ENCODE measurements around the gene BNC1.

DNA sequence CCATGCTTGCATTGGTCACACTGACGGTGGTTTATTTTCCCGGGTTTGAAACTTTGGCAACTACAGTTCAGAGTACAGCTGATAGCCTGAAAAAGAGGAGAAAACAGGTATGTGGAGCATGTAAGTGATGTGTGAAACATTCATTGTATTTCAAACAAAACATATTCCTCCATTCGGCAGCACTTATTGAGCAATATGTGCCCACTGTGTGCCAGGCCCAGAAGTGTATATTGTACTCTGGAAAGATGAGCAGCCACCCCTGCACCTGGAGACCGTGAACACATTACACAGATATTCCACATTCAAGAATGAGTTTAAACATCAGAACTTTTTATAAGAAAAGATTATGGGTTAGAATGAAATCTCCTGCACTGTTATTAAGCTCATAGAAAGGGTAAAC lies 16.3 kb downstream of the BNC1 start:
- no peak for TF ChIP-seq EZH2 (IDR thresholded peaks at IDR 0.05; ENCODE audit: borderline replicate concordance, insufficient read depth, low read depth, low read length, poor library complexity, severe bottlenecking)
- TF ChIP-seq, protein P1, sequence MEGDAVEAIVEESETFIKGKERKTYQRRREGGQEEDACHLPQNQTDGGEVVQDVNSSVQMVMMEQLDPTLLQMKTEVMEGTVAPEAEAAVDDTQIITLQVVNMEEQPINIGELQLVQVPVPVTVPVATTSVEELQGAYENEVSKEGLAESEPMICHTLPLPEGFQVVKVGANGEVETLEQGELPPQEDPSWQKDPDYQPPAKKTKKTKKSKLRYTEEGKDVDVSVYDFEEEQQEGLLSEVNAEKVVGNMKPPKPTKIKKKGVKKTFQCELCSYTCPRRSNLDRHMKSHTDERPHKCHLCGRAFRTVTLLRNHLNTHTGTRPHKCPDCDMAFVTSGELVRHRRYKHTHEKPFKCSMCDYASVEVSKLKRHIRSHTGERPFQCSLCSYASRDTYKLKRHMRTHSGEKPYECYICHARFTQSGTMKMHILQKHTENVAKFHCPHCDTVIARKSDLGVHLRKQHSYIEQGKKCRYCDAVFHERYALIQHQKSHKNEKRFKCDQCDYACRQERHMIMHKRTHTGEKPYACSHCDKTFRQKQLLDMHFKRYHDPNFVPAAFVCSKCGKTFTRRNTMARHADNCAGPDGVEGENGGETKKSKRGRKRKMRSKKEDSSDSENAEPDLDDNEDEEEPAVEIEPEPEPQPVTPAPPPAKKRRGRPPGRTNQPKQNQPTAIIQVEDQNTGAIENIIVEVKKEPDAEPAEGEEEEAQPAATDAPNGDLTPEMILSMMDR (IDR thresholded peaks at IDR 0.05) = no peak
